ENCODE results near the gene LETM1.

LETM1 gene

DNA sequence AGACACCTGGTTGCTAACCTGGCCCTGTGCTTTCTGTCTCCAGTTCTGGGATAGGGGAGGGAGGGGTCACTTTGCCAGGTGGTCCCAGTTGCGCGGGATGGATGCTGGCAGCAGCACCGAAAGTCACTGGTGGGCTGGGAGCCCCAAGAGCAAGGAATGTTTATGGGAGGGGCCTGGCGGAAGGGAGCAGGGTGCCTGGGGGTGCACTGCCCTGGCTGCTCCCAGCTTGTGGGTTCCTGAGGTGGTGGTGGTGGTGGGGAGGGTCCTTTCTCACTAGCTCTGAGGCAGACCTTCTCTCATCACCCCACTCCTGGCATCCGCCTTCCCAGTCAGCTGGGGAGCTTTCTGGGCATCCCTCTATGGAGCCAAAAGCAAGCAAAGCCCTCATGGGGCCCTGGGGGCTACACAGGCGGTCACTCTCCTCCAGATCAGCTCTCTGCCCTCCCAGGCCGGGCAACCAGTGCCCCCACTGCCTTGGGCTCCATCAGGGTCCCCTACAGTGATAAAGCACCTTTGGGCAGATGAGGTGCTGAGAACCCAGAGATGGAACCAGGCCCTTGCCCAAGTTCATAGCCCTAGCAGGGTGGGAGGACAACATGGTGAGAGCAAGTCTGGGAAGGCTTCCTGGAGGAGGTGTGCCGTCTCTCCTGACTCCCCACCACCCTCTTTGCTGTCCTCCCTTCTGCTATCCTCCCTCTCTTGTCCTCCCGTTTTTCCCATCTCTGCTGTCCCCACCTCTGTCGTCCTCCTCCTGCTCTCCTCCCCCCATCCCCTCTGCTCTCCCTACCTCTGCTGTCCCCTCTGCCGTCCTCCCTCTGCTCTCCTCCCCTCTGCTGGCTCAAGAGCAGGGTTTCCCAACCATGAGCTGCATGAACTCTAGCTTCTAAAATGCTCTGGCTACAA lies 46.9 kb downstream of the LETM1 start:
- DNase-seq (ENCODE audit: low read depth in 1 of 2, low spot score in 1 of 2): no peak

DNA sequence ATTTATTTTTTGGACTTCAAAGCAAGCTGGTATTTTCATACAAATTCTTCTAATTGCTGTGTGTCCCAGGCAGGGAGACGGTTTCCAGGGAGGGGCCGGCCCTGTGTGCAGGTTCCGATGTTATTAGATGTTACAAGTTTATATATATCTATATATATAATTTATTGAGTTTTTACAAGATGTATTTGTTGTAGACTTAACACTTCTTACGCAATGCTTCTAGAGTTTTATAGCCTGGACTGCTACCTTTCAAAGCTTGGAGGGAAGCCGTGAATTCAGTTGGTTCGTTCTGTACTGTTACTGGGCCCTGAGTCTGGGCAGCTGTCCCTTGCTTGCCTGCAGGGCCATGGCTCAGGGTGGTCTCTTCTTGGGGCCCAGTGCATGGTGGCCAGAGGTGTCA lies 47.6 kb downstream of the LETM1 start:
- no peak for DNase-seq (ENCODE audit: low read depth in 1 of 2, low spot score in 1 of 2)

DNA sequence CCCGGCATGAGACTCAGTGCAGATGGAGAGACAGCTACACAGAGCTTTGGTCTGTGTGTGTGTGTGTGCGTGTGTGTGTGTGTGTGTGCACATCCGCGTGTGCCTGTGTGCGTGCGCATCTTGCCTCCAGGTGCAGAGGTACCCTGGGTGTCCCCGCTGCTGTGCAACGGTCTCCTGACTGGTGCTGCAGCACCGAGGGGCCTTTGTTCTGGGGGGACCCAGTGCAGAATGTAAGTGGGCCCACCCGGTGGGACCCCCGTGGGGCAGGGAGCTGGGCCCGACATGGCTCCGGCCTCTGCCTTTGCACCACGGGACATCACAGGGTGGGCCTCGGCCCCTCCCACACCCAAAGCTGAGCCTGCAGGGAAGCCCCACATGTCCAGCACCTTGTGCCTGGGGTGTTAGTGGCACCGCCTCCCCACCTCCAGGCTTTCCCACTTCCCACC lies 48.6 kb downstream of the LETM1 start:
- DNase-seq (ENCODE audit: low read depth in 1 of 2, low spot score in 1 of 2): no peak

DNA sequence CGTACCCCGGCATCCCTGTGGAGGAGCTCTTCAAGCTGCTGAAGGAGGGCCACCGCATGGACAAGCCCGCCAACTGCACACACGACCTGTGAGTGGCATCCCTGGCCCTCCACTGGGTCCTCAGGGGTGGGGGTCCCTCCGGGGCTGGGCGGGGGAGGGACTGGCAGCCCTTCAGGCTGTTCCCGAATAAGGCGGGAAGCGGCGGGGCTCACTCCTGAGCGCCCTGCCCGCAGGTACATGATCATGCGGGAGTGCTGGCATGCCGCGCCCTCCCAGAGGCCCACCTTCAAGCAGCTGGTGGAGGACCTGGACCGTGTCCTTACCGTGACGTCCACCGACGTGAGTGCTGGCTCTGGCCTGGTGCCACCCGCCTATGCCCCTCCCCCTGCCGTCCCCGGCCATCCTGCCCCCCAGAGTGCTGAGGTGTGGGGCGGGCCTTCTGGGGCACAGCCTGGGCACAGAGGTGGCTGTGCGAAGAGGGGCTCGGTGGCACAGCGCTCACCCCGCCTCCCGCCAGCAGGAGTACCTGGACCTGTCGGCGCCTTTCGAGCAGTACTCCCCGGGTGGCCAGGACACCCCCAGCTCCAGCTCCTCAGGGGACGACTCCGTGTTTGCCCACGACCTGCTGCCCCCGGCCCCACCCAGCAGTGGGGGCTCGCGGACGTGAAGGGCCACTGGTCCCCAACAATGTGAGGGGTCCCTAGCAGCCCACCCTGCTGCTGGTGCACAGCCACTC lies 49.2 kb downstream of the LETM1 start:
- DNase-seq (ENCODE audit: low read depth in 1 of 2, low spot score in 1 of 2): no peak

DNA sequence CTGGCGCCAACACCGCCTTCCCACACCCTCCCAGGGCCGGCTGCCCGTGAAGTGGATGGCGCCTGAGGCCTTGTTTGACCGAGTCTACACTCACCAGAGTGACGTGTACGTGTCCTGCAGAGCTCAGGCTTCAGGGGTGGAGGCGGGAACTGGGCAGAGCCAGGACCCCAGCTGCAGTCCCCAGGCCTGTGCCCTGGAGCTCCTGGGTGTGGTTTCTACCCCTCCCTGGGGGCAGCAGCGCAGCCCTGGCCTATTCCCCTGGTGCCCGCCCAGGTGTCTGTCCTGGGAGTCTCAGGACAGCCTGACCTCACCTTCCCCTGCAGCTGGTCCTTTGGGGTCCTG lies 49.8 kb downstream of the LETM1 start:
- no peak for DNase-seq (ENCODE audit: low read depth in 1 of 2, low spot score in 1 of 2)

DNA sequence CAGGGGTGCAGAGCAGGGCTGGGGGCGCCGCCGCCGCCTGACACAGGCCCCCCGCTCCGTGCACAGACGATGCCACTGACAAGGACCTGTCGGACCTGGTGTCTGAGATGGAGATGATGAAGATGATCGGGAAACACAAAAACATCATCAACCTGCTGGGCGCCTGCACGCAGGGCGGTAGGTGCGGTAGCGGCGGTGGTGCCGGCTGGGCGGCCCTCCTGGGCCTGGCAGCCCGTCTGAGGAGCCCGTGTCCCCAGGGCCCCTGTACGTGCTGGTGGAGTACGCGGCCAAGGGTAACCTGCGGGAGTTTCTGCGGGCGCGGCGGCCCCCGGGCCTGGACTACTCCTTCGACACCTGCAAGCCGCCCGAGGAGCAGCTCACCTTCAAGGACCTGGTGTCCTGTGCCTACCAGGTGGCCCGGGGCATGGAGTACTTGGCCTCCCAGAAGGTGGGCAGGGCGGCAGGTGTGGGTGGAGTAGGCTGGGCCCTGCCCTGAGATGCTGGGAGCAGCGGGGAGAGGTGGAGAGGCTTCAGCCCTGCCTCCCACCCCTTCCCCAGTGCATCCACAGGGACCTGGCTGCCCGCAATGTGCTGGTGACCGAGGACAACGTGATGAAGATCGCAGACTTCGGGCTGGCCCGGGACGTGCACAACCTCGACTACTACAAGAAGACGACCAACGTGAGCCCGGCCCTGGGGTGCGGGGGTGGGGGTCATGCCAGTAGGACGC lies 50.3 kb downstream of the LETM1 start:
- DNase-seq (ENCODE audit: low read depth in 1 of 2, low spot score in 1 of 2): no peak

DNA sequence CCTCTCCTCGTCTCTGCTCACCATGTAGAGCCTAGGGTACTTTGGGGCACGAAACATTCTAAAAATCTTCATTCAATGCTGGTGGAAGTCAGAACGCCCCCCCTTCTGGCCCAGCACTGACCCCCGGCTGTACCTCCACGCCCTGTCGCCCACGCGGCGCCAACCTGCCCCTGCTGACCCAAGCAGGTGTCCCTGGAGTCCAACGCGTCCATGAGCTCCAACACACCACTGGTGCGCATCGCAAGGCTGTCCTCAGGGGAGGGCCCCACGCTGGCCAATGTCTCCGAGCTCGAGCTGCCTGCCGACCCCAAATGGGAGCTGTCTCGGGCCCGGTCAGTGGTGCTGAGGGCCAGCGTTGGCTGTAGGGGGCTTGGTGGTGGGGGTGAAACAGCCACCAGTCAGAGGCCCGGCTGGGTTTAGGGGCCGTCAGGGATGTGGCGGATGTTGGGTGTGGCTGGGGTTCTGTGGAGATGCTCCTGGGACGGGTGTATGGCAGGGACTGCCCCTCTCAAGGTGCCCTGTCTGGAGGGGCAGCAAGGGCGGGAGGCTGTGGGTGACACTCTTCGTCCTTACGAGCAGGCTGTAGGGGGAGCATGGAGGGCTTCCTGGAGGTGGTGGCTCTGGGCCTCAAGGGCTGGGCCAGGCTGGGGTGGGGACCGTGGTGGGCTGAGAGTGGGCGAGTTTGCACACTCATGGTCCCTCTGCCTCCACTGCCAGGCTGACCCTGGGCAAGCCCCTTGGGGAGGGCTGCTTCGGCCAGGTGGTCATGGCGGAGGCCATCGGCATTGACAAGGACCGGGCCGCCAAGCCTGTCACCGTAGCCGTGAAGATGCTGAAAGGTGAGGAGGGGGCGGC lies 51.1 kb downstream of the LETM1 start:
- no peak for DNase-seq (ENCODE audit: low read depth in 1 of 2, low spot score in 1 of 2)

DNA sequence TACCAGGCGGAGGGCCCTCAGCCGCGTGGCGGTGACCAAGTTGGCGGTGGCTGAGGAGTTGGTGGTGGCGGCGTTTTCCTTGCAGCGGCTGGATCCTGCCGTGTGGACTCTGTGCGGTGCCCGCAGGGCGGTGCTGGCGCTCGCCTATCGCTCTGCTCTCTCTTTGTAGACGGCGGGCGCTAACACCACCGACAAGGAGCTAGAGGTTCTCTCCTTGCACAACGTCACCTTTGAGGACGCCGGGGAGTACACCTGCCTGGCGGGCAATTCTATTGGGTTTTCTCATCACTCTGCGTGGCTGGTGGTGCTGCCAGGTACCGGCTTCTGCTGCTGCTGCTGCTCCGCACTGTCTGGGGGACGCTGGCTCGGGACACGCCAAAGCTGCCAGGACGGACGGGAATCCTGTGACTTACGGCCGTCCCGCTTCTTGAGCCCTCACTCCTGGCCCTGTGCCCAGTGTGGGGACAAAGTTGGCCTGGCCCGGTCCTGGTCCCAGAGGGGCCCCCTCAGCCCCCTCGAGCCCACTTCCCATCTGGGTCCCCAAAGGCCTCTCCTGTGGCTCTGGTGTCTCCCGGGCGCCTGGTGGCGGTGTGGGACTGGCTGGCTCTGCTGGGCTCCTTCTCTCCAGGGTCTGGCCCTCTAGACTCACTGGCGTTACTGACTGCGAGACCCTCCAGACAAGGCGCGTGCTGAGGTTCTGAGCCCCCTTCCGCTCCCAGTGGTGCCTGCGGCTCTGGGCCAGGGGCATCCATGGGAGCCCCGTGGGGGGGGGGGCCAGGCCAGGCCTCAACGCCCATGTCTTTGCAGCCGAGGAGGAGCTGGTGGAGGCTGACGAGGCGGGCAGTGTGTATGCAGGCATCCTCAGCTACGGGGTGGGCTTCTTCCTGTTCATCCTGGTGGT lies 52.2 kb downstream of the LETM1 start:
- DNase-seq (ENCODE audit: low read depth in 1 of 2, low spot score in 1 of 2): no peak

DNA sequence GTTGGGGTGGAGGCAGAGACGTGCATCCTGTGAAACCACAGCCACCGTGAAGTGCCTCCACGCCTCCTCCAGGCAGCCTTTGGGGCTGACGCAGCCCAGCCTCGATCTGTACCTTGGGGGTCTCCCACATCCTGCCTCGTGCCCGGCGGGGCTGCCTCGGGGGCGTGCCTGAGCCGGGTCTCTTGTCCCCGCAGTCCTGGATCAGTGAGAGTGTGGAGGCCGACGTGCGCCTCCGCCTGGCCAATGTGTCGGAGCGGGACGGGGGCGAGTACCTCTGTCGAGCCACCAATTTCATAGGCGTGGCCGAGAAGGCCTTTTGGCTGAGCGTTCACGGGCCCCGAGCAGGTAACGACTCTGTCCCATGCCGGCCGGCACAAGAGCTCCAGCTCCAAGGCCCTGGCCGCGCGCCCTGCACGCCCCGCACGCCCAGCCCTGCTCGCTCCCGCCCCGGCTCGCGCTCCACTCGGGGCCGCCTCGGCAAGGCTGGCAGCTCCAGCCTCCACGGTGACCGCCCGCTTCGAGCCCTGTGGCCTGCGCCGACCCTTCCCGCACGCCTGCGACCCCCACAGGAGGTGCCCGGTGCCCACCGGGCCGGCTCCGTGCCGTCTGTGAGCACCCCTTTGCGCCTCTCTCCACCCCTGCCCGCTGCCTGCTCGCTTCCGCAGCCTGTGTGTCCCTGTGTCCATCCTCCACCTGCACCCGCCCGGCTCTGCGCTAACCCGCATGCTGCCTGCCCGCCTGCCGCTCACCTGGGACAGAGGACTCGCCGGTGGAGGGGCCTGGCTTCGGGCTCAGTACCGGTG lies 53.0 kb downstream of the LETM1 start:
- no peak for DNase-seq (ENCODE audit: low read depth in 1 of 2, low spot score in 1 of 2)

DNA sequence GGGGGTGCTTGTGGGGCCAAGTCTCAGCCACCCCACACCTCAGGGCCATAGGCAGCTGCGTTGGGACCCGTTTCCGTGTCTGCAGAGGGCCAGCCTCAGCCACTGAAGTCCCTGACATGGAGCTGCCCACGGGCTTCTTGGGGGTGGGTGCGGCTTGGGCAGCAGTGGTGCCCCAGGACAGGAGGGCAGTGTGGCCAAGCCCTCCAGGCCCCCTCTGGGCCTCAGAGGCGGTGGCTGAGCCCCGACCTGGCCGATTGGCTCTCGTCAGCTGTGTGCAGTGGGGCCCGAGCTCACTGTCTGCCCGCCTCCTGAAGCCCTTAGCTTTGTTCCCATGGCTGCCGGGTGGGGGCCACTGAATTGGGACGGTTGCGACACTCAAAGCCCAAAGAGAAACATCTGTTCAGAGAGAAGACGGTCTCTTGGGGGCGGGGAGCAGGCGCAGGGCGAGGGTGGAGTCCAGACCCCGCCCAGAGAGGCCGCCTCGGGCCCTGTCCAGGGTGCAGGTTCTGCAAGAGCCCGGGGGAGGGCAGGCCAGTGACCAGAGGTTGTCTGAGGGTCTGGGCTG lies 53.7 kb downstream of the LETM1 start:
- DNase-seq (ENCODE audit: low read depth in 1 of 2, low spot score in 1 of 2): no peak

DNA sequence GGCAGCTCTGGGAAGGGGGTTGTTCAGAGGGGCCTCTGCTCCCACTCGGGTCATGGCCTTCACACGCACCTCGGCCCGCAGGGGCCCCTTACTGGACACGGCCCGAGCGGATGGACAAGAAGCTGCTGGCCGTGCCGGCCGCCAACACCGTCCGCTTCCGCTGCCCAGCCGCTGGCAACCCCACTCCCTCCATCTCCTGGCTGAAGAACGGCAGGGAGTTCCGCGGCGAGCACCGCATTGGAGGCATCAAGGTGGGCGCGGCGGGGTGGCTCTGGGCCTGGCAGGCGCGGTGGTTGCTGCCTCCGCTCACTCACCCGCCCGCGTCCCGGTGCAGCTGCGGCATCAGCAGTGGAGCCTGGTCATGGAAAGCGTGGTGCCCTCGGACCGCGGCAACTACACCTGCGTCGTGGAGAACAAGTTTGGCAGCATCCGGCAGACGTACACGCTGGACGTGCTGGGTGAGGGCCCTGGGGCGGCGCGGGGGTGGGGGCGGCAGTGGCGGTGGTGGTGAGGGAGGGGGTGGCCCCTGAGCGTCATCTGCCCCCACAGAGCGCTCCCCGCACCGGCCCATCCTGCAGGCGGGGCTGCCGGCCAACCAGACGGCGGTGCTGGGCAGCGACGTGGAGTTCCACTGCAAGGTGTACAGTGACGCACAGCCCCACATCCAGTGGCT lies 54.5 kb downstream of the LETM1 start:
- DNase-seq (ENCODE audit: low read depth in 1 of 2, low spot score in 1 of 2): no peak

DNA sequence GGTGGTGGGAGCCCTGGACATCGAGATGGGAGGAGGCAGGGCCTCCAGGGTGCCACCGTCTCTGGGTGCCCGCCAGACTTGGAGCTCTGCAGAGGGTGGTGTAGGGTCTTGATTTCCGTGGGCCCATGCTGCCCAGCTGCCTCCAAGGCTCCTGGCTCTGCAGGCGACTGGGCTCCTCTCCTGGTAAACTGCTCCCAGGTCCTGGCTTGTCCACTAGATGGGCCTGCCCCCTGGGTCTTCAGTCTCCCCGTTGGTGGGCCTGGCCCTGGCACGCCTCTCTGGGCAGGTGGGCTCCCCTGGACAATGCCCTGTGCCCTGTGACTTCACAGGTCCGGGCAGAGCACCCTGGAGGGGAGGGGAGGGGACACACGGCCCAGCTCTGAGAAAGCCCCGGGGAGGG lies 55.2 kb downstream of the LETM1 start:
- no peak for DNase-seq (ENCODE audit: low read depth in 1 of 2, low spot score in 1 of 2)

DNA sequence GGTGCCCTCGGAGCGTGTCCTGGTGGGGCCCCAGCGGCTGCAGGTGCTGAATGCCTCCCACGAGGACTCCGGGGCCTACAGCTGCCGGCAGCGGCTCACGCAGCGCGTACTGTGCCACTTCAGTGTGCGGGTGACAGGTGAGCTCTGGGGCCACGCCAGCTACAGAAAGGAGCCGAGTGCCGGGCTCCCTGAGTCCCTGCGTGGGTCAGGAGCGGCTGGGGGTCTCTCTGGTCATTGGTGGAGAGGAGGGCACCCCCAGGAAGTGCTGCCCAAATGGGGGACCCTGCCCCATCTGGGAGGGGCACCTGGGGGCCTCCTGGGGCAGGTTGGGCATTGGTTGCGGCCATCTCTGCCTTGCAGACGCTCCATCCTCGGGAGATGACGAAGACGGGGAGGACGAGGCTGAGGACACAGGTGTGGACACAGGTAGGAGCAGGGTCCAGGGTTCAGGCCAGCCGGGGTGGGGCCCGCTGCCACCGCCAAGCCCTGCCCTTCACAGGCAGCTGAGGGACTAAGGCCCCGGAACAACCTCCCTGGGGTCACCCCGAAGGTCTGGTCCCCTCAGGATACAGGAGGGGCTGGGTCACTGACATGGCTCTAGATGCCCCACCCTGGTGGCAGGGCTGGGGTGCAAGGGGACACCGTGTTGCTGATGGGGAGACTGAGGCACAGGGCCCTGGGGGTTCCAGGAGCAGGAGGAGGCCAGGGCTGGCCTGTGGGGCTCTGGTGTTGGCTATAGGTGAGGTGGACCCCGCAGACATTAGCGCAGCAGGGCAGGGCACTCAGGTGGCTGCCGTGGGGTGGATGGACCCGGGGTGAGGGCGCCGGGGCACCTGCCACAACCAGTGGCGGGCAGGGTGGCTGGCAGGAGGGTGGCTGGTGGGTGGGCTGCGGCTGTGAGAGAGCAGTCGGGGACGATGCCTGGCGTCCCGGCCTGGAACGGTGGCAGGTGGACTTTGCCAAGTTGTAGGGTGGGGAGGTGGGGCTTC lies 56.3 kb downstream of the LETM1 start:
- no peak for DNase-seq (ENCODE audit: low read depth in 1 of 2, low spot score in 1 of 2)

DNA sequence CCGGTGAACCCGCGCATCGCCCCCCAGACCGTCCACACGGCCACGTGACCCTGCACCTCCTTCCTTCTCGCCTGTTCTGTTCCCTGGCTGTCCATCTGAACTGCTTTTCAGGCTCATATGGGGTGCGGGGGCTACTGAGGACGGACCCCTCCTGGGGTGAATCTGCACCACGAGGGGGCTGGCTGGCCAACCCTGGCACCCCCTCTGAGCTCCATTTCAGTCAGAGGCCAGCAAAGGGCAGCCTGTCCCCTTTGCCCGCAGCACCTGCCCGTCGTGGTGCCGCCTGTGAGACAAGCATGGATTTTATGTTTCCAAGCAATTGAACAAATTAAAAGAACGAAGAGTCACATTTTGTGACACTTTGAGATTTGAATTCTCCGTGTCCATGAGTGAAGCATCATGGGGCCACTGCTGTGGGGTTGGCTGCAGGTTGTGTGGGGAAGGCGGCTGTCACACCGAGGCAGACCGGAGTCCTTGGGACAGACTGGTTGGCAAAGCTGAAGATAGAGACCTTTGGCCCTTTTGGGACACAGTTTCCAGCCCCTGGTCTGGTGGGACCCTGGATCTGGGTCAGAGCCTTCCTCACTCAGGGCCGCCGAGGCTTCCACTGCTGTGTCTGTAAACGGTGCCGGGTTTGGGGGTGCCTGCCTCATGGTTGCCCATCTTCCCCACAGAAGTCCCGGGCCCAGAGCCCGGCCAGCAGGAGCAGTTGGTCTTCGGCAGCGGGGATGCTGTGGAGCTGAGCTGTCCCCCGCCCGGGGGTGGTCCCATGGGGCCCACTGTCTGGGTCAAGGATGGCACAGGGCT lies 57.2 kb downstream of the LETM1 start:
- DNase-seq (ENCODE audit: low read depth in 1 of 2, low spot score in 1 of 2): no peak

DNA sequence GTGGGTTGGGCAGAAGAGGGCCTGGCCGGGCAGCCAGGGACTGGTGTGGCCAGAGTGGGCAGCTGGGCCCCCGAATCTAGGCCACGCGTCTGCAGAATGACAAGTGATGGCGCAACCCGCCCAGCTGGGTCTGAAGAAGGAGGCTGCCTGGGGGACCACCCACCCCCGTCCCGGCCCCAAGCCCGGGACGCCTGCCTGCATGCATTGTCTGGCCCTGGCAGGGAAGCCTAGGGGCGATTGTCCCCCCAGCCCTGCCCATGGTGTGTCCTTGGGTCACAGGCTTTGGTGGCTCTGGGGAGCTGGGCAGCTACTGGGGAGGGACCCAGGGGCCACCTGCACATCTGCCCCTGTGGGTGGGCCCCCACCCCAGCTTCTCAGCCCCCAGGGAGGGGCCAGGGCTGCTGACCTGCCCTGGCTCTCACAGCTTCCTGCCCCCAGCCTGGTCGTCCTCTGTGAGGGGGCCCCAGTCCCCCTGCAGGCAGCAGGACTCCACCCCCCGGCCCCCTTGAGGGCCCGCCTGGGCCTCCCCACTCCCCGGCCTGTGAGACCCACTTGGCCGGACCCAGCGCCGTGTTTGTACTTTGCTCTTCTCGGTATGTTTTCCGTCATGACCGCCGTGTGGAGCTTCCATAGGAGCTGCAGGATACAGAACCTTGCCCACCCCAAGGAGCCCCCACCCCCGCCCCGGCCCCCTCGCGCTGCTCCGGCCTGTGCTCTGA lies 57.9 kb downstream of the LETM1 start:
- DNase-seq (ENCODE audit: low read depth in 1 of 2, low spot score in 1 of 2): no peak

Data from stimulated activated CD4-positive, alpha-beta T cell treated with anti-CD3 and anti-CD28 coated beads, Interleukin-15, amount 100 ng/mL, for 1 hour (primary cell).